K562 (cell line): Measurements from ENCODE around the gene BCAR3. TPM values are rescaled to one million over a fixed set of nuclear protein-coding genes. Genes with fewer than 3 reads are reported as not detected.

Experiments used
- ATAC-seq: fragments of 200-7000 bp; cut with Tn5 transposase; 3 replicates; pipeline ENCODE4 v1.9.1; 2020; ENCODE audit warnings: moderate library complexity
- Bru-seq: library from RNA; stranded (reverse); fragments of 400-500 nt; gene quantifications from one replicate; lab custom pipeline; 2021; lab: Mats Ljungman, UMichigan
- BruChase-seq, 2 experiments: library from RNA; stranded (reverse); fragments of 400-500 nt; gene quantifications; one replicate each; lab custom pipeline; 2021; lab: Mats Ljungman, UMichigan
- BruUV-seq: library from RNA; stranded (reverse); fragments of 400-500 nt; replicated peaks from 2 replicates; lab custom pipeline; 2021; lab: Mats Ljungman, UMichigan
- CTCF ChIA-PET: fragments of 300-600 bp; formaldehyde crosslinking; extraction: SDS; loops from one replicate; lab custom pipeline; 2021; ENCODE audit warnings: low intra/inter-chr PET ratio; lab: Yijun Ruan, JAX
- POLR2A ChIA-PET: fragments of 300-600, 350-650 bp; sonication (Branson Sonifier 250); formaldehyde crosslinking; extraction: SDS; loops from one replicate; lab custom pipeline; 2021; ENCODE audit warnings: antibody characterized with exemption, inconsistent platforms; lab: Yijun Ruan, JAX
- DNase-seq, 4 experiments: peaks; one replicate each; pipeline versions ENCODE4 v3.0.0 to v3.0.0-alpha.2; 2011 to 2018; ENCODE audit warnings: low spot score in 3 of 4, mixed read lengths in 3 of 4; ENCODE audit errors: extremely low read depth in 1 of 4
- FAIRE-seq: peaks from 2 replicates; lab custom pipeline; 2011; peaks lifted over from hg19 to GRCh38; lab: Jason Lieb, UNC
- H2AFZ ChIP-seq: 2 replicates; pipeline ENCODE4 v1.6.0; 2011; ENCODE audit warnings: low read depth, low read length, control low read depth, inconsistent platforms
- H3K27ac ChIP-seq: fragments of 200-600 bp; 3 replicates; pipeline ENCODE4 v1.8.0; 2011; ENCODE audit warnings: low read depth, mild to moderate bottlenecking, control low read depth, inconsistent platforms, low read length, moderate library complexity, mixed read lengths; ENCODE audit errors: extremely low read depth
- H3K27me3 ChIP-seq, 2 experiments: fragments of 300-600 bp in 1 of 2; 2 replicates in 1 of 2; 3 replicates in 1 of 2; pipeline versions ENCODE4 v1.6.0 to v1.8.0; 2011; ENCODE audit warnings: inconsistent platforms in 2 of 2, low read length in 2 of 2, mild to moderate bottlenecking in 1 of 2, mixed read lengths in 1 of 2, moderate library complexity in 1 of 2; ENCODE audit not compliant: control insufficient read depth in 2 of 2, insufficient read depth in 2 of 2
- H3K36me3 ChIP-seq: fragments of 300-600 bp; 3 replicates; pipeline ENCODE4 v1.8.0; 2011; ENCODE audit warnings: mild to moderate bottlenecking, low read length, inconsistent platforms; ENCODE audit not compliant: control insufficient read depth, insufficient read depth
- H3K4me1 ChIP-seq, 2 experiments: fragments of 200-600 bp in 1 of 2; replicated peaks in 1 of 2; 2 replicates in 1 of 2; 3 replicates in 1 of 2; pipeline versions ENCODE4 v1.5.1 to v1.8.0; 2011; ENCODE audit warnings: inconsistent platforms in 2 of 2, low read length in 2 of 2, mild to moderate bottlenecking in 1 of 2, mixed read lengths in 1 of 2, moderate library complexity in 1 of 2; ENCODE audit not compliant: control insufficient read depth in 2 of 2, insufficient read depth in 2 of 2
- H3K4me2 ChIP-seq: 2 replicates; pipeline ENCODE4 v1.6.1; 2011; ENCODE audit warnings: low read length, control low read depth, inconsistent platforms, mixed read lengths; ENCODE audit not compliant: insufficient read depth
- H3K4me3 ChIP-seq: fragments of 200-600 bp; sonication (generic), shearing (Covaris generic); 2 replicates; pipeline ENCODE4 v1.5.1; 2016; ENCODE audit warnings: control low read depth, inconsistent platforms
- H3K79me2 ChIP-seq: fragments of 200-600 bp; 3 replicates; pipeline ENCODE4 v1.8.0; 2011; ENCODE audit warnings: low read length, inconsistent platforms; ENCODE audit not compliant: control insufficient read depth, insufficient read depth
- H3K9ac ChIP-seq, 2 experiments: 2 replicates each; pipeline versions ENCODE4 v1.6.0 to v1.6.1; 2011; ENCODE audit warnings: low read depth in 2 of 2, low read length in 2 of 2, control low read depth in 1 of 2, inconsistent platforms in 1 of 2, mild to moderate bottlenecking in 1 of 2, mixed read lengths in 1 of 2; ENCODE audit not compliant: insufficient read depth in 1 of 2
- H3K9me1 ChIP-seq: one replicate; pipeline ENCODE4 v1.6.0; 2011; ENCODE audit warnings: inconsistent platforms, mild to moderate bottlenecking, low read length, moderate library complexity; ENCODE audit not compliant: control insufficient read depth, insufficient read depth
- H3K9me3 ChIP-seq: replicated peaks from 2 replicates; pipeline ENCODE4 v1.5.1; 2011; ENCODE audit warnings: low read depth, low read length, inconsistent platforms; ENCODE audit not compliant: control insufficient read depth, insufficient read depth
- H4K20me1 ChIP-seq: replicated peaks from 2 replicates; pipeline ENCODE4 v1.6.1; 2011; ENCODE audit warnings: low read length, inconsistent platforms, mixed read lengths; ENCODE audit not compliant: control insufficient read depth, insufficient read depth
- CXXC5 ChIP-seq: fragments of 250-450 bp; sonication (Bioruptor Pico); IDR thresholded peaks from 2 replicates; pipeline ENCODE4 v1.8.0; 2022; ENCODE audit warnings: inconsistent platforms, mild to moderate bottlenecking, moderate library complexity
- DDX20 ChIP-seq: fragments of 450-650 bp; IDR thresholded peaks from 2 replicates; pipeline ENCODE4 v1.6.1; 2016; ENCODE audit warnings: missing genetic modification characterization, low read depth, mild to moderate bottlenecking, missing compliant biosample characterization, moderate library complexity
- GABPA ChIP-seq: fragments of 200-800 bp; sonication (Bioruptor generic); conservative IDR thresholded peaks from 2 replicates; pipeline ENCODE4 v1.6.1; 2016; ENCODE audit warnings: low read depth, missing genetic modification characterization, missing compliant biosample characterization
- NONO ChIP-seq, 2 experiments: fragments of 200-400 bp in 1 of 2; fragments of 450-650 bp in 1 of 2; formaldehyde crosslinking in 1 of 2; IDR thresholded peaks; 2 replicates each; pipeline ENCODE4 v1.6.1; 2017; ENCODE audit warnings: low read depth in 2 of 2, mild to moderate bottlenecking in 2 of 2, moderate library complexity in 2 of 2, low read length in 1 of 2
- RB1 ChIP-seq: fragments of 450-650 bp; IDR thresholded peaks from 2 replicates; pipeline ENCODE4 v1.6.1; 2017; ENCODE audit warnings: low read depth, mild to moderate bottlenecking
- RHOXF2B ChIP-seq: fragments of 250-450 bp; sonication (Bioruptor Pico); conservative IDR thresholded peaks from 2 replicates; pipeline ENCODE4 v1.5.1; 2021
- STAG1 ChIP-seq: sonication (generic); formaldehyde crosslinking; IDR thresholded peaks from 2 replicates; pipeline ENCODE4 v1.5.0; 2020; ENCODE audit warnings: missing genetic modification reagents, borderline replicate concordance
- ZNF780A ChIP-seq: fragments of 250-450 bp; sonication (Bioruptor Pico); IDR thresholded peaks from 2 replicates; pipeline ENCODE4 v1.5.0; 2021; ENCODE audit warnings: mild to moderate bottlenecking
- WGBS: fragments of 100-300 bp; shearing (Covaris generic); methylation state at CpG from one replicate; pipeline ENCODE4 v1.1.6; 2016; ENCODE audit warnings: low coverage, mixed read lengths; ENCODE audit not compliant: insufficient coverage; ENCODE audit errors: missing lambda C conversion rate; 5-methylcytosine and 5-hydroxymethylcytosine counted together
- in situ Hi-C: fragments of 300-500 bp; cut with MboI; formaldehyde crosslinking; loops from 4 replicates; pipeline ENCODE4 v1.15.0; 2018; ENCODE audit warnings: inconsistent platforms, mixed read lengths
- intact Hi-C: fragments of 100-400 bp; cut with micrococcal nuclease; formaldehyde crosslinking; loops from 2 replicates; pipeline ENCODE4 v1.14.2; 2022
- long read RNA-seq, 3 experiments: library from polyadenylated mRNA in 2 of 3; library from RNA in 1 of 3; unstranded in 2 of 3; stranded (forward) in 1 of 3; transcript quantifications; one replicate each; pipeline ENCODE4 v2.0.0, GENCODE V29; 2019 to 2022
- polyA minus RNA-seq, 3 experiments: library from RNA; depleted of rRNA, polyadenylated mRNA; stranded (reverse); fragments of >200 nt; gene quantifications; 2 replicates each; pipeline ENCODE4 v1.2.3, GENCODE V29; 2011
- polyA plus RNA-seq, 8 experiments: library from polyadenylated mRNA; depleted of rRNA in 4 of 8; stranded (reverse) in 5 of 8; unstranded in 3 of 8; fragments of >200 nt; fragmentation: Nextera tagmentation in 2 of 8; fragmentation: Illumina TruSeq in 1 of 8; extraction: Ambion mirVana in 2 of 8; extraction: Trizol in 1 of 8; gene quantifications; 2 replicates each; pipeline versions ENCODE4 v1.2.1 to v1.2.3, GENCODE V29; 2011 to 2014; ENCODE audit warnings: inconsistent platforms in 1 of 8, missing spikeins in 1 of 8
- total RNA-seq, 7 experiments: library from RNA; depleted of rRNA in 6 of 7; stranded (reverse); fragments of >200 nt in 6 of 7; fragmentation: Illumina TruSeq in 2 of 7; extraction: Trizol in 2 of 7; gene quantifications; 2 replicates each; pipeline versions ENCODE4 v1.2.1 to v1.2.3, GENCODE V29; 2011 to 2021; ENCODE audit warnings: low replicate concordance in 1 of 7
- TF ChIP-seq, protein P1 (sequence below): sonication (generic); formaldehyde crosslinking; IDR thresholded peaks from 2 replicates; pipeline ENCODE4 v1.8.0; 2022; ENCODE audit warnings: missing genetic modification reagents, mild to moderate bottlenecking, moderate library complexity, borderline replicate concordance
- TF ChIP-seq, protein P2 (sequence below), 2 experiments: IDR thresholded peaks; 2 replicates each; pipeline ENCODE4 v1.6.1; 2011; ENCODE audit warnings: borderline replicate concordance in 1 of 2, control low read depth in 1 of 2, low read depth in 1 of 2, low read length in 1 of 2, mild to moderate bottlenecking in 1 of 2, mixed read lengths in 1 of 2, moderate library complexity in 1 of 2; ENCODE audit not compliant: insufficient read depth in 1 of 2, insufficient read length in 1 of 2, poor library complexity in 1 of 2, severe bottlenecking in 1 of 2; ENCODE audit errors: extremely low read depth in 1 of 2

The BCAR3 gene
- 0.93 and 1.4 TPM in 2 replicates for total RNA-seq (2011; cell fraction: chromatin; rRNA removed; ENCODE audit: low replicate concordance)
- total RNA-seq (2011; cell fraction: nucleolus; rRNA removed) = 1.2 and 1.3 TPM in 2 replicates
- total RNA-seq (2011; cell fraction: nucleoplasm; rRNA removed) = 0.73 and 1.5 TPM in 2 replicates
- total RNA-seq (2014; rRNA removed) (2.8 and 4.2 TPM in 2 replicates), total RNA-seq (2014; rRNA removed; fragmentation: Illumina TruSeq; extraction: Trizol) (4.8 and 6.9 TPM in 2 replicates), total RNA-seq (2015; rRNA removed; fragmentation: Illumina TruSeq; extraction: Trizol) (2.1 and 2.8 TPM in 2 replicates), total RNA-seq (2021) (3.6 and 3.8 TPM in 2 replicates), polyA plus RNA-seq (2011; rRNA removed) (1.8 and 2.0 TPM in 2 replicates), polyA plus RNA-seq (2014; fragmentation: Illumina TruSeq; extraction: Trizol) (3.2 and 3.6 TPM in 2 replicates), polyA plus RNA-seq (2014; fragmentation: Nextera tagmentation; extraction: Ambion mirVana) (1 to 10 TPM; 5.4 to 6.3 TPM), polyA plus RNA-seq (2014; rRNA removed) (4.0 and 5.4 TPM in 2 replicates), polyA minus RNA-seq (2011; rRNA and poly(A)+ RNA removed) (0.60 and 1.4 TPM in 2 replicates), Bru-seq, nascent RNA (percentile 37 among the genes with signal in this experiment), BruChase-seq, experiment 1, labeled RNA remaining after a 2-hour chase (percentile 37 among the genes with signal in this experiment), BruChase-seq, experiment 2, labeled RNA remaining after a 6-hour chase (percentile 34 among the genes with signal in this experiment)
- polyA plus RNA-seq (2011; cell fraction: cytosol; rRNA removed) = 0.75 and 1.1 TPM in 2 replicates
- 0.97 and 1.2 TPM in 2 replicates for polyA plus RNA-seq (2011; cell fraction: nucleus; rRNA removed)
- 1.4 and 2.7 TPM in 2 replicates for polyA plus RNA-seq (2012)
- polyA minus RNA-seq (2011; cell fraction: cytosol; rRNA and poly(A)+ RNA removed) = 0.57 and 3.0 TPM in 2 replicates
- polyA minus RNA-seq (2011; cell fraction: nucleus; rRNA and poly(A)+ RNA removed) = 0.67 and 2.1 TPM in 2 replicates
- long read RNA-seq, experiment 1, partial matches to known transcripts = 5 of 10 reads
- long read RNA-seq, experiment 1, other reads (novel, unspliced or antisense) = 4 of 10 reads
- long read RNA-seq, experiment 2, partial matches to known transcripts = 2 of 8 reads
- long read RNA-seq, experiment 2, other reads (novel, unspliced or antisense) = 6 of 8 reads
- long read RNA-seq, experiment 3, partial matches to known transcripts = 5 of 6 reads
- long read RNA-seq, experiment 3, other reads (novel, unspliced or antisense) = 1 of 6 reads

DNA sequence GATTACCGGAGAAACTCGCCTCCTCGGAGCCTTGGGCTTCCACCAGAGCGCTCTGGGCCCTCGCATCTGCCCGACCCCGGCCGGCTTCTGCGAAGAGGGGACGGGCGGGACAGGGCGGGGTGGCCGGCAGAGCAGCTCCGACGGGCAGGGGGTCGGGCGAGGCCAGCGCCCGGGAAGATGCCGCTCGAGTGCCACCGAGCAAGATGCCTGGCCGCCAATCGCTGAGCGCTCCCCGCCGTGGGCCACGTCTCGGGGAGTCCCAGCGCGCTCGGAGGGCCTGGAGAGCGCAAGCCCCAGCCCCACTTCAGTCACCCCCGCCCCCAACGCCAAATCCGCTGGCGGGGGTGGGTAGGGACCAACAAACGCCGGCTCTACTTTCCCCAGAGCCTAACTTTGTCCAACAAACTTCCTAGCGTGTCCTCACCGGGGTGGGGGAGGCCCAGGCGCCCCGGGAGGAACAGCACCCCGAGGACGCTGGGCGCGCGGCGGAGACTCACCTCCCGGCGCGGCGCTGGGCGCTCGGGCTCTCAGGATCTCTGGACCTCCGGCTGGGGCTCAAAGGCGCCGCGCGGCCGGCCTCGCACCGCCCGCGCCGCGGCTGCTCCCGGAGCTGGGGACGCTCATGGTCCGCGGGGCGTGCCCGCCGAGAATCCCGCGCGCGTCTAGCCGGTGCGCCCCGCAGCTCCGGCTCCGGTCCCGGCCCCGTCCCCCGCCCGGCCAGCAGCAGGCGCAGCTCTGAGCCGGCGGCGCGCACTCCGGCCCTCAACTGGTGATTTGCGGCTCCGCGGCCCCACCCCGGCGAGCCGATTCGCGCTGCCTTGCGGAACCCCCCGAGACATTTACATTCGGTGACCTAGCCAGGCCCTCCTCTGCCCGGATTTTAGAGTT lies at the start of gene BCAR3:
Gene BCAR3 (minus strand): TSS at position 737 of the 888 bp plus-strand sequence. CDS start 6,907 bp downstream, outside the sequence.
- H3K9me3 ChIP-seq = no peaks in the 10 kb centered on the region
- no peak for FAIRE-seq
- H4K20me1 ChIP-seq = no peaks in the 10 kb centered on the region
- intact Hi-C loops (loop anchor here (2.0 kb wide), 1 partner anchor 53 kb away; no protein-coding TSS in a partner anchor), in situ Hi-C loops (no loop called here)
- CTCF ChIA-PET = interaction anchor here (0.6 to 0.8 kb wide), 2 partner anchors 50 to 52 kb away, joined by 3 to 4 read pairs; no protein-coding TSS in a partner anchor
- H3K79me2 ChIP-seq = no peaks in the 10 kb centered on the region
- H2AFZ ChIP-seq = peak within 1 kb of the TSS; percentile 83
- H3K36me3 ChIP-seq = no peaks in the 10 kb centered on the region
- peak within 1 kb of the TSS; percentile 43 for H3K4me3 ChIP-seq
- peaks cover 19 to 38% of the 10 kb centered on the region in 2 experiments; a peak in 4 of 5 replicates for H3K27me3 ChIP-seq
- WGBS = 5% methylated on average over 32 of the region's 105 CpGs
- H3K27ac ChIP-seq = no peak within 1 kb of the TSS
- BruUV-seq = no TSS peak
- peak; percentile 93 for ATAC-seq
- peak within 1 kb of the TSS in 1 of 2 experiments; percentile 75; a peak in 2 of 4 replicates for H3K9ac ChIP-seq
- H3K4me2 ChIP-seq = peak within 1 kb of the TSS; percentile 74
- POLR2A ChIA-PET = interaction anchor here (0.6 to 1.0 kb wide), 5 partner anchors 11 to 383 kb away, joined by 3 read pairs; no protein-coding TSS in a partner anchor
- H3K9me1 ChIP-seq = no peaks in the 10 kb centered on the region
- DNase-seq = peak; percentile 47 to 63 (median 54)
- H3K4me1 ChIP-seq = peaks cover 2 to 15% of the 10 kb centered on the region in 2 experiments; a peak in 4 of 5 replicates
- TF ChIP-seq STAG1 (CRISPR knock-in tag) (no peak), DDX20 (tag) (no peak), RHOXF2B (CRISPR knock-in tag) (no peak), NONO (IDR thresholded peaks at IDR 0.05; ENCODE audit: low read depth in 2 of 2, low read length in 1 of 2) (0 out of 4 replicates have a peak, but pooled peaks of 1 of the 2 experiments have one; percentile 33), CXXC5 (peak; percentile 54), RB1 (peak; percentile 67; the same call in 1 of the 2 replicates), GABPA (tag) (no peak), ZNF780A (CRISPR knock-in tag) (no peak)
- TF ChIP-seq, protein P1, sequence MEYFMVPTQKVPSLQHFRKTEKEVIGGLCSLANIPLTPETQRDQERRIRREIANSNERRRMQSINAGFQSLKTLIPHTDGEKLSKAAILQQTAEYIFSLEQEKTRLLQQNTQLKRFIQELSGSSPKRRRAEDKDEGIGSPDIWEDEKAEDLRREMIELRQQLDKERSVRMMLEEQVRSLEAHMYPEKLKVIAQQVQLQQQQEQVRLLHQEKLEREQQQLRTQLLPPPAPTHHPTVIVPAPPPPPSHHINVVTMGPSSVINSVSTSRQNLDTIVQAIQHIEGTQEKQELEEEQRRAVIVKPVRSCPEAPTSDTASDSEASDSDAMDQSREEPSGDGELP = no peak
- TF ChIP-seq, protein P2, sequence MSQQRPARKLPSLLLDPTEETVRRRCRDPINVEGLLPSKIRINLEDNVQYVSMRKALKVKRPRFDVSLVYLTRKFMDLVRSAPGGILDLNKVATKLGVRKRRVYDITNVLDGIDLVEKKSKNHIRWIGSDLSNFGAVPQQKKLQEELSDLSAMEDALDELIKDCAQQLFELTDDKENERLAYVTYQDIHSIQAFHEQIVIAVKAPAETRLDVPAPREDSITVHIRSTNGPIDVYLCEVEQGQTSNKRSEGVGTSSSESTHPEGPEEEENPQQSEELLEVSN (IDR thresholded peaks at IDR 0.05; ENCODE audit: borderline replicate concordance in 1 of 2, extremely low read depth in 1 of 2, insufficient read depth in 1 of 2, insufficient read length in 1 of 2, low read depth in 1 of 2, low read length in 1 of 2, poor library complexity in 1 of 2, severe bottlenecking in 1 of 2) = peak in 1 of 2 experiments; percentile 72
